SK-N-MC (cell line): ENCODE measurements around the gene LGI1.

Experiments
- EZH2 ChIP-seq: fragments of 200-600 bp; sonication (generic); IDR thresholded peaks from one replicate; pipeline ENCODE4 v1.6.1; 2017; ENCODE audit warnings: antibody characterized with exemption
- POLR2AphosphoS5 ChIP-seq: IDR thresholded peaks from 2 replicates; pipeline ENCODE4 v1.6.1; 2012; ENCODE audit warnings: mild to moderate bottlenecking, low read depth, low read length, borderline replicate concordance

- no peak for TF ChIP-seq POLR2AphosphoS5
- TF ChIP-seq EZH2, result no peak
Observed at GRCh38 chr10:93711891-93712290, 45.8 kb upstream of the LGI1 start.
